SK-N-SH treated with all-trans-retinoic acid at 6 μM for 48 hours (cell line): ENCODE data around the gene SOD3.

ENCODE experiments used
- ATAC-seq: fragments of 200-7000 bp; cut with Tn5 transposase; 3 replicates; pipeline ENCODE4 v1.9.1; 2020; ENCODE audit warnings: mild to moderate bottlenecking, moderate library complexity
- ARNTL ChIP-seq: fragments of 450-650 bp; formaldehyde crosslinking; IDR thresholded peaks from 2 replicates; pipeline ENCODE4 v1.5.0; 2020; ENCODE audit warnings: low read depth, mild to moderate bottlenecking, moderate library complexity, borderline replicate concordance
- BACH2 ChIP-seq: fragments of 250-450 bp; sonication (Bioruptor Pico); IDR thresholded peaks from 2 replicates; pipeline ENCODE4 v1.9.0; 2021; ENCODE audit warnings: mild to moderate bottlenecking, borderline replicate concordance
- CSDC2 ChIP-seq: fragments of 250-450 bp; sonication (Bioruptor Pico); IDR thresholded peaks from 2 replicates; pipeline ENCODE4 v1.5.0; 2020; ENCODE audit warnings: mild to moderate bottlenecking, moderate library complexity
- CSRNP3 ChIP-seq: fragments of 250-450 bp; sonication (Bioruptor Pico); IDR thresholded peaks from 2 replicates; pipeline ENCODE4 v1.5.1; 2021; ENCODE audit warnings: mild to moderate bottlenecking, moderate library complexity
- ISL1 ChIP-seq: fragments of 250-450 bp; sonication (Bioruptor Pico); IDR thresholded peaks from 2 replicates; pipeline ENCODE4 v2.1.2; 2022; ENCODE audit warnings: mild to moderate bottlenecking, moderate library complexity
- OSR1 ChIP-seq: fragments of 250-450 bp; sonication (Bioruptor Pico); IDR thresholded peaks from 2 replicates; pipeline ENCODE4 v1.8.0; 2022; ENCODE audit warnings: moderate library complexity, mild to moderate bottlenecking, inconsistent platforms
- PATZ1 ChIP-seq: fragments of 250-450 bp; sonication (Bioruptor Pico); IDR thresholded peaks from 2 replicates; pipeline ENCODE4 v1.8.0; 2020; ENCODE audit warnings: mild to moderate bottlenecking, moderate library complexity, borderline replicate concordance
- POU6F1 ChIP-seq: fragments of 250-450 bp; sonication (Bioruptor Pico); IDR thresholded peaks from 2 replicates; pipeline ENCODE4 v1.8.0; 2021; ENCODE audit warnings: low read depth, mild to moderate bottlenecking, moderate library complexity, borderline replicate concordance
- RARB ChIP-seq: fragments of 250-450 bp; sonication (Bioruptor Pico); IDR thresholded peaks from 2 replicates; pipeline ENCODE4 v1.8.0; 2021; ENCODE audit warnings: mild to moderate bottlenecking, moderate library complexity
- SNAI2 ChIP-seq: fragments of 250-450 bp; sonication (Bioruptor Pico); IDR thresholded peaks from 2 replicates; pipeline ENCODE4 v1.5.0; 2020; ENCODE audit warnings: mild to moderate bottlenecking, moderate library complexity
- TCF4 ChIP-seq: fragments of 250-450 bp; sonication (Bioruptor Pico); IDR thresholded peaks from 2 replicates; pipeline ENCODE4 v1.8.0; 2021; ENCODE audit warnings: mild to moderate bottlenecking, moderate library complexity, borderline replicate concordance
- TOX ChIP-seq: fragments of 250-450 bp; sonication (Bioruptor Pico); IDR thresholded peaks from 2 replicates; pipeline ENCODE4 v1.8.0; 2021; ENCODE audit warnings: mild to moderate bottlenecking, moderate library complexity, borderline replicate concordance
- TSHZ2 ChIP-seq: fragments of 250-450 bp; sonication (Bioruptor Pico); IDR thresholded peaks from 2 replicates; pipeline ENCODE4 v1.5.0; 2020; ENCODE audit warnings: mild to moderate bottlenecking, moderate library complexity
- ZC3H10 ChIP-seq: fragments of 250-450 bp; sonication (Bioruptor Pico); IDR thresholded peaks from 2 replicates; pipeline ENCODE4 v1.5.1; 2021; ENCODE audit warnings: mild to moderate bottlenecking, moderate library complexity
- ZFP3 ChIP-seq: fragments of 250-450 bp; sonication (Bioruptor Pico); IDR thresholded peaks from 2 replicates; pipeline ENCODE4 v1.5.0; 2020; ENCODE audit warnings: mild to moderate bottlenecking, moderate library complexity
- ZFP30 ChIP-seq: fragments of 450-650 bp; formaldehyde crosslinking; IDR thresholded peaks from 2 replicates; pipeline ENCODE4 v1.5.0; 2022; ENCODE audit warnings: mild to moderate bottlenecking, moderate library complexity
- ZNF565 ChIP-seq: fragments of 450-650 bp; formaldehyde crosslinking; conservative IDR thresholded peaks from 2 replicates; pipeline ENCODE4 v1.5.0; 2020; ENCODE audit warnings: low read depth, mild to moderate bottlenecking, moderate library complexity
- ZNF70 ChIP-seq: fragments of 450-650 bp; formaldehyde crosslinking; IDR thresholded peaks from 2 replicates; pipeline ENCODE4 v1.5.0; 2020; ENCODE audit warnings: mild to moderate bottlenecking, moderate library complexity
- TF ChIP-seq, protein P1 (sequence below): fragments of 250-450 bp; sonication (Bioruptor Pico); IDR thresholded peaks from 2 replicates; pipeline ENCODE4 v1.5.1; 2020; ENCODE audit warnings: low read depth, mild to moderate bottlenecking, moderate library complexity

The SOD3 gene

DNA sequence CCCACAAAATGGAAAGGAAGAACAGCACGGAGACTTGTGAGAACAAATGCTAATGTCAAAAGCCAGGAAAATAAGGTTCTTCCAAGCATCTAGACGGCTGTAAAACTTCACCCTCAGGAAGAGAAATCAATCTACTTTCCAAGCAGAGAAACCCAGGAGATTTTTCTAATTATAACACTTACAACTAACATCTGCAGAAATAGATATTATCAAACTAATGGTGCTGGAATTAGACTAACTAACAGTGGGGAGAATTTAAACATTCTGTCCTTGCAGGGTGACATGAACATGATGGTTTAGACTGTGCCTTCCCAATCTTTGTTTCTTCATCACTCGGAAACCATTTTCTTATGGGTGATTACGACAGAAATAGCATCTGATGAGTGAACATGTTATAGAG, 40.3 kb downstream of the SOD3 start:
- TF ChIP-seq PATZ1 (no peak), RARB (no peak), BACH2 (CRISPR knock-in tag) (no peak), POU6F1 (CRISPR knock-in tag) (no peak), OSR1 (no peak), ISL1 (CRISPR knock-in tag) (no peak), ZNF70 (no peak), ZFP30 (no peak), ARNTL (CRISPR knock-in tag) (no peak), CSRNP3 (CRISPR knock-in tag) (no peak), ZNF565 (CRISPR knock-in tag) (no peak), SNAI2 (CRISPR knock-in tag) (no peak), ZFP3 (CRISPR knock-in tag) (no peak), TCF4 (CRISPR knock-in tag) (no peak), TOX (CRISPR knock-in tag) (no peak), TSHZ2 (CRISPR knock-in tag) (no peak), CSDC2 (no peak)
- TF ChIP-seq, protein P1, sequence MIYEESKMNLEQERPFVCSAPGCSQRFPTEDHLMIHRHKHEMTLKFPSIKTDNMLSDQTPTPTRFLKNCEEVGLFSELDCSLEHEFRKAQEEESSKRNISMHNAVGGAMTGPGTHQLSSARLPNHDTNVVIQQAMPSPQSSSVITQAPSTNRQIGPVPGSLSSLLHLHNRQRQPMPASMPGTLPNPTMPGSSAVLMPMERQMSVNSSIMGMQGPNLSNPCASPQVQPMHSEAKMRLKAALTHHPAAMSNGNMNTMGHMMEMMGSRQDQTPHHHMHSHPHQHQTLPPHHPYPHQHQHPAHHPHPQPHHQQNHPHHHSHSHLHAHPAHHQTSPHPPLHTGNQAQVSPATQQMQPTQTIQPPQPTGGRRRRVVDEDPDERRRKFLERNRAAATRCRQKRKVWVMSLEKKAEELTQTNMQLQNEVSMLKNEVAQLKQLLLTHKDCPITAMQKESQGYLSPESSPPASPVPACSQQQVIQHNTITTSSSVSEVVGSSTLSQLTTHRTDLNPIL (CRISPR knock-in tag) = no peak
- no peak for ATAC-seq

DNA sequence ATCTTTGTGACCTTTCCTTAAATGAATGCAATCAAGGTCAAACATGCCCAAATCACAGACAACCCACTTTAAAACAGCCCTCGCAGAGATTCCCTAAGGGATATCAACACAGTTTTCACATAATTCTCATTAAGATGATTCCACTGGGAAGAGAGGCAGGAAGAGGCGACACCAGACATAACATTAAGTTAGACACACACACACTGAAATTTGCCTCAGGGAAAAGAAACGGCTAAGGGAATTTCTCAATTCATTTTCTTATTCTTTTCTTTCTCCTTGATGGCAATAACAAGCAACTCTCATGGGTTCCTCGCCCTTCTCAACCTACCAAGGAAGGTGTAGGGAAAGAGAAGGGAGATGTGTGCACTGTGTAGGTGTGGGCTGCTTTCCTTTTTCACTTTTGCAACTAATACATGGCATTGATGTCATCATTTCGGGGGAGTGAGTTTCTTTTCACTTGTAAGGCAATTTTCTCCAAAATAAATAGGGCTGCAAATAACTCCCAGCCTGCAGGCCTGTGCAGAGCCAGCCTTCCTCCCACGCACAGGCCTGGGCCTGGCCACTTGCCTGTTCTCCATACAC, 41.4 kb downstream of the SOD3 start:
- TF ChIP-seq CSDC2 (no peak), OSR1 (no peak), TOX (CRISPR knock-in tag) (no peak), ZNF565 (CRISPR knock-in tag) (no peak), TCF4 (CRISPR knock-in tag) (no peak), RARB (no peak), ZC3H10 (no peak), ARNTL (CRISPR knock-in tag) (no peak)
- TF ChIP-seq, protein P1 (CRISPR knock-in tag) = no peak

DNA sequence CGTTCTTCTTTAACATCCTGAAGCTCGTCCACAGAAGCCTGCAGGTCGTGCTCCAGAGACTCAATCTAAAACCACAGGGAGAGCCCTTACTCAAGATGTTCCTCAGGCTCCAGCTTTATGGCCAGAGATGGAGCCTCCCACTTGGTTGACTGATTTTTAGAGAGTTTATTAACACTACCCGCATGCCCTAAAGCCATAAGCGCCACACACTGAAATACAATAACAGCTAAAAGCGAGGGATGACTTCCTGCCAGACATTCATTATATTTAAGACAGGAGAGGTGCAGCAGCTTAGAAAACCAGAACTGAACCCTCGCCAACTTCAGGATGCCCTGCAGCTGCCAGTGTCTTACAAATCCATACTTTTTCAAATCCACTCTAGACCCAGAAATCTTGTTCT, 42.0 kb downstream of the SOD3 start:
- no peak for TF ChIP-seq OSR1
- TF ChIP-seq TCF4 (CRISPR knock-in tag) = no peak
- no peak for TF ChIP-seq CSRNP3 (CRISPR knock-in tag)
- no peak for TF ChIP-seq PATZ1
- TF ChIP-seq RARB = no peak
- no peak for TF ChIP-seq POU6F1 (CRISPR knock-in tag)
- TF ChIP-seq ZNF70 = no peak
- TF ChIP-seq CSDC2 = no peak
- no peak for TF ChIP-seq ZC3H10
- no peak for ATAC-seq

More for the DNA sequence above, 41.4 kb downstream of the SOD3 start:
- no peak for ATAC-seq
